Keratinocyte (primary cell): ENCODE data around the gene PTPRR. TPM values are rescaled to one million over a fixed set of nuclear protein-coding genes. Genes with fewer than 3 reads are reported as not detected.

Source experiments
- DNase-seq: peaks from one replicate; pipeline ENCODE4 v3.0.0-alpha.2; 2011; ENCODE audit warnings: low read depth, missing footprints, low spot score
- FAIRE-seq: peaks from 2 replicates; lab custom pipeline; 2011; peaks lifted over from hg19 to GRCh38; lab: Jason Lieb, UNC
- H2AFZ ChIP-seq: 2 replicates; pipeline ENCODE4 v1.6.0; 2012; ENCODE audit warnings: low read length, control low read depth, inconsistent platforms; ENCODE audit not compliant: control insufficient read depth
- H3K27ac ChIP-seq: 2 replicates; pipeline ENCODE4 v1.5.1; 2011; ENCODE audit warnings: low read length; ENCODE audit not compliant: control insufficient read depth, insufficient read depth
- H3K27me3 ChIP-seq: 3 replicates; pipeline ENCODE4 v1.6.0; 2011; ENCODE audit warnings: low read length; ENCODE audit not compliant: control insufficient read depth, insufficient read depth; ENCODE audit errors: extremely low read depth
- H3K36me3 ChIP-seq, 2 experiments: 2 replicates in 1 of 2; 3 replicates in 1 of 2; pipeline ENCODE4 v1.5.1; 2011; ENCODE audit warnings: low read length in 2 of 2, mild to moderate bottlenecking in 1 of 2; ENCODE audit not compliant: control insufficient read depth in 2 of 2, insufficient read depth in 2 of 2; ENCODE audit errors: extremely low read depth in 1 of 2
- H3K4me1 ChIP-seq: 3 replicates; pipeline ENCODE4 v1.5.1; 2011; ENCODE audit warnings: low read length; ENCODE audit not compliant: control insufficient read depth, insufficient read depth; ENCODE audit errors: extremely low read depth
- H3K4me2 ChIP-seq: 3 replicates; pipeline ENCODE4 v1.6.0; 2011; ENCODE audit warnings: low read depth, low read length; ENCODE audit not compliant: control insufficient read depth, insufficient read depth; ENCODE audit errors: extremely low read depth
- H3K4me3 ChIP-seq, 3 experiments: fragments of 200-600 bp in 1 of 3; sonication (generic) in 1 of 3; 2 replicates in 2 of 3; 3 replicates in 1 of 3; pipeline ENCODE4 v1.5.1; 2011 to 2016; ENCODE audit warnings: low read length in 3 of 3, mild to moderate bottlenecking in 3 of 3, control low read depth in 2 of 3, inconsistent platforms in 1 of 3, low read depth in 1 of 3, mixed read lengths in 1 of 3, mixed run types in 1 of 3, moderate library complexity in 1 of 3; ENCODE audit not compliant: control insufficient read depth in 2 of 3, insufficient read depth in 2 of 3; ENCODE audit errors: extremely low read depth in 1 of 3
- H3K79me2 ChIP-seq: 2 replicates; pipeline ENCODE4 v1.6.0; 2012; ENCODE audit warnings: low read length; ENCODE audit not compliant: control insufficient read depth, insufficient read depth
- H3K9ac ChIP-seq: 3 replicates; pipeline ENCODE4 v1.6.0; 2011; ENCODE audit warnings: low read length; ENCODE audit not compliant: control insufficient read depth, insufficient read depth; ENCODE audit errors: extremely low read depth
- H3K9me1 ChIP-seq: 3 replicates; pipeline ENCODE4 v1.6.0; 2011; ENCODE audit warnings: low read length; ENCODE audit not compliant: control insufficient read depth, insufficient read depth; ENCODE audit errors: extremely low read depth
- H3K9me3 ChIP-seq: 2 replicates; pipeline ENCODE4 v1.5.1; 2012; ENCODE audit warnings: low read depth, low read length; ENCODE audit not compliant: control insufficient read depth
- H4K20me1 ChIP-seq: 3 replicates; pipeline ENCODE4 v1.6.0; 2011; ENCODE audit warnings: low read length; ENCODE audit not compliant: control insufficient read depth, insufficient read depth; ENCODE audit errors: extremely low read depth
- CTCF ChIP-seq, 3 experiments: IDR thresholded peaks in 1 of 3; conservative IDR thresholded peaks in 1 of 3; optimal IDR thresholded peaks in 1 of 3; 2 replicates in 2 of 3; 3 replicates in 1 of 3; pipeline versions ENCODE3 to v1.5.1; 2011; ENCODE audit warnings: low read length in 3 of 3, mild to moderate bottlenecking in 3 of 3, moderate library complexity in 2 of 3, control low read depth in 1 of 3, inconsistent platforms in 1 of 3; ENCODE audit not compliant: insufficient read depth in 2 of 3; ENCODE audit errors: extremely low read depth in 1 of 3
- EZH2 ChIP-seq: IDR thresholded peaks from one replicate; pipeline ENCODE4 v1.6.1; 2012; ENCODE audit warnings: inconsistent platforms, mild to moderate bottlenecking, low read length, moderate library complexity
- dilution Hi-C: fragments of 300-500 bp; cut with MboI; formaldehyde crosslinking; loops from one replicate; pipeline ENCODE4 v1.7.0; 2020; ENCODE audit warnings: low sequenced_read_pairs; ENCODE audit not compliant: extremely low pct_ligation_motif_present
- polyA plus RNA-seq, 5 experiments: library from polyadenylated mRNA; depleted of rRNA in 3 of 5; stranded (reverse) in 3 of 5; stranded (forward) in 1 of 5; unstranded in 1 of 5; fragments of >200 nt; gene quantifications; 1 replicate in 1 of 5; 2 replicates in 3 of 5; 3 replicates in 1 of 5; pipeline versions ENCODE4 v1.2.1 to v1.2.3, GENCODE V29; 2011 to 2012; ENCODE audit warnings: missing spikeins in 2 of 5, low read depth in 1 of 5, low replicate concordance in 1 of 5

PTPRR gene
- polyA plus RNA-seq, 1 donor (not counting 4 experiments of a cell fraction or from before 2014, with no cell fraction given): 3.1 TPM

GRCh38 chr12:70666364-70666763 lies 254.2 kb downstream of the PTPRR start:
- no peak for DNase-seq
- H3K4me3 ChIP-seq: no peak overlapping the region
- no peak overlapping the region for H3K27ac ChIP-seq
- H3K9me1 ChIP-seq: no peaks in the 10 kb centered on the region
- no peaks in the 10 kb centered on the region for H4K20me1 ChIP-seq
- TF ChIP-seq CTCF (optimal IDR thresholded peaks at IDR 0.05 in 1 of 3, IDR thresholded peaks at IDR 0.05 in 1 of 3, conservative IDR thresholded peaks at IDR 0.05 in 1 of 3; ENCODE audit: extremely low read depth in 1 of 3, insufficient read depth in 2 of 3, low read length in 3 of 3): no peak
- TF ChIP-seq EZH2: no peak
- no peaks in the 10 kb centered on the region for H3K9me3 ChIP-seq
- no peak for FAIRE-seq
- no peaks in the 10 kb centered on the region for H3K79me2 ChIP-seq
- H3K4me1 ChIP-seq: peaks cover 7% of the 10 kb centered on the region
- H3K4me2 ChIP-seq: no peak overlapping the region
- H3K9ac ChIP-seq: no peak overlapping the region
- no peaks in the 10 kb centered on the region for H3K27me3 ChIP-seq
- no peaks in the 10 kb centered on the region for H3K36me3 ChIP-seq
- no peak overlapping the region for H2AFZ ChIP-seq
- dilution Hi-C loops: no loop called here

- H3K27me3 ChIP-seq: no peaks in the 10 kb centered on the region
- no peaks in the 10 kb centered on the region for H3K79me2 ChIP-seq
- H3K9me1 ChIP-seq: no peaks in the 10 kb centered on the region
- TF ChIP-seq EZH2 (no peak), CTCF (optimal IDR thresholded peaks at IDR 0.05 in 1 of 3, IDR thresholded peaks at IDR 0.05 in 1 of 3, conservative IDR thresholded peaks at IDR 0.05 in 1 of 3; ENCODE audit: extremely low read depth in 1 of 3, insufficient read depth in 2 of 3, low read length in 3 of 3) (no peak)
- H3K9me3 ChIP-seq: no peaks in the 10 kb centered on the region
- no peak for DNase-seq
- H3K36me3 ChIP-seq: no peaks in the 10 kb centered on the region
- H3K4me2 ChIP-seq: no peak overlapping the region
- no peaks in the 10 kb centered on the region for H4K20me1 ChIP-seq
- H3K4me1 ChIP-seq: peaks cover 20% of the 10 kb centered on the region
- H3K27ac ChIP-seq: no peak overlapping the region
- no peak for FAIRE-seq
- dilution Hi-C loops: no loop called here
- H3K9ac ChIP-seq: no peak overlapping the region
- H3K4me3 ChIP-seq: no peak overlapping the region
- H2AFZ ChIP-seq: peak overlapping the region; percentile 17
These were observed 256.1 kb downstream of the PTPRR start for GRCh38 chr12:70664465-70664881.
